Brain microvascular endothelial cell (primary cell): ENCODE data around the gene LRP8.

ENCODE experiments used
- DNase-seq: peaks from one replicate; pipeline ENCODE4 v3.0.0-alpha.2; 2020
- H3K27ac ChIP-seq: fragments of 250-450 bp; sonication (Bioruptor Pico); 2 replicates; pipeline ENCODE4 v1.5.1; 2020; ENCODE audit warnings: mild to moderate bottlenecking, moderate library complexity
- H3K27me3 ChIP-seq: fragments of 250-450 bp; sonication (Bioruptor Pico); replicated peaks from 2 replicates; pipeline ENCODE4 v1.5.1; 2020; ENCODE audit warnings: mild to moderate bottlenecking
- H3K36me3 ChIP-seq: fragments of 250-450 bp; sonication (Bioruptor Pico); replicated peaks from 2 replicates; pipeline ENCODE4 v1.5.1; 2020; ENCODE audit warnings: mild to moderate bottlenecking
- H3K4me3 ChIP-seq: 2 replicates; pipeline ENCODE4 v1.5.1; 2011; ENCODE audit warnings: low read depth, mild to moderate bottlenecking, control low read depth, low read length, moderate library complexity
- CTCF ChIP-seq: IDR thresholded peaks from 2 replicates; pipeline ENCODE4 v1.5.1; 2011; ENCODE audit warnings: low read depth, mild to moderate bottlenecking, moderate library complexity, low read length, control low read depth, inconsistent platforms; ENCODE audit errors: missing control alignments
- in situ Hi-C: cut with HindIII; loops from 2 replicates; pipeline ENCODE4 v1.10.0; 2017; ENCODE audit warnings: low sequenced_read_pairs, low pct_ligation_motif_present

Gene LRP8

GRCh38 chr1:53349369-53349835, 21.5 kb upstream of the LRP8 start:
- Histone ChIP-seq H3K27me3 (no peaks in the 10 kb centered on the region), H3K36me3 (no peaks in the 10 kb centered on the region), H3K4me3 (no peak overlapping the region), H3K27ac (no peak overlapping the region)
- in situ Hi-C loops, result no loop called here
- no peak for TF ChIP-seq CTCF
- no peak for DNase-seq

- in situ Hi-C loops, result no loop called here
- Histone ChIP-seq H3K36me3 (no peaks in the 10 kb centered on the region), H3K27me3 (no peaks in the 10 kb centered on the region), H3K4me3 (no peak overlapping the region), H3K27ac (no peak overlapping the region)
- DNase-seq, result no peak
- TF ChIP-seq CTCF, result no peak
Observed at GRCh38 chr1:53348486-53349368, 20.9 kb upstream of the LRP8 start.

- Histone ChIP-seq H3K36me3 (no peaks in the 10 kb centered on the region), H3K27me3 (no peaks in the 10 kb centered on the region), H3K27ac (no peak overlapping the region), H3K4me3 (no peak overlapping the region)
- DNase-seq, result no peak
- in situ Hi-C loops, result no loop called here
- no peak for TF ChIP-seq CTCF
Observed at GRCh38 chr1:53346814-53347176, 18.9 kb upstream of the LRP8 start.

- Histone ChIP-seq H3K36me3 (no peaks in the 10 kb centered on the region), H3K4me3 (no peak overlapping the region), H3K27me3 (no peaks in the 10 kb centered on the region), H3K27ac (no peak overlapping the region)
- no peak for DNase-seq
- TF ChIP-seq CTCF, result no peak
- in situ Hi-C loops, result no loop called here
Observed at GRCh38 chr1:53345996-53346813, 18.3 kb upstream of the LRP8 start.

GRCh38 chr1:53344921-53345838, 17.3 kb upstream of the LRP8 start:
- no peak overlapping the region for H3K27ac ChIP-seq
- DNase-seq, result no peak
- in situ Hi-C loops, result no loop called here
- H3K4me3 ChIP-seq, result no peak overlapping the region
- no peaks in the 10 kb centered on the region for H3K27me3 ChIP-seq
- no peaks in the 10 kb centered on the region for H3K36me3 ChIP-seq
- no peak for TF ChIP-seq CTCF
